Measurements from ENCODE around the gene TMEM214.

Gene TMEM214

DNA sequence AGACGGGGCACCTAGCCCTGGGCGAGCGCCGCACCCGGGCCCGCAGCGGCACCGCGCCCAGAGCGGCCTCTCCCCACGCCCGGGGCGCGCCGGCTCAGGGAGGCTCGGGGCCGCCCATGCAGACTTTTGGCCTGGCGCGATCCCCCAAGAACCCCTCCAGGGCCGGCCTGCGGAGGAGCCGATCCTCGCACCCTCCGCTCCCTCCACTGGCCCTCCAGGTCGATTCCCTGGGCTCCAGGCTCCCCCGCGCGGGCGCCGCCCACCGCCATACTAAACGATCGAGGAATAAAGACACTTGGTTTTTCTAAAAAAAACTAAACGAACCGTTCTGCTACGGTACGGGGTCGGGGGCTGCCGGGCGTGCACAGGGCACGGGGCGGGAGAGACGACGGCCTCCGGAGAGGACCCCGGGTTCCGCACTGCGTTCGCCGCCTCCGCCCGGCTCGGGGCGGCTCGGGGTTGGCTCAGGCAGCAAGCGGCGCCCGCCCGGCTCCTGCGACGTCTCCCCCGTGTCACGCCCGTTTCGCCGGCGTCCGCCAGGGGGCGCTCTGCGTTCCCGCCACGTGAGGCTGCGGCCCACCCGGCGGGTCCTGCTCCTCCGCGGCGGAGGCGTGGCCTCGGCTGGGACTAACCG is 53.4 kb downstream of the TMEM214 start:
- peak; percentile 90 for DNase-seq

GRCh38 chr2:27086724-27087593 is 54.2 kb downstream of the TMEM214 start, which contains the start of gene KHK:
Gene KHK (plus strand): TSS chr2:27086772. CDS start chr2:27087260, 488 bp downstream.
- peak; percentile 66 for DNase-seq

DNA sequence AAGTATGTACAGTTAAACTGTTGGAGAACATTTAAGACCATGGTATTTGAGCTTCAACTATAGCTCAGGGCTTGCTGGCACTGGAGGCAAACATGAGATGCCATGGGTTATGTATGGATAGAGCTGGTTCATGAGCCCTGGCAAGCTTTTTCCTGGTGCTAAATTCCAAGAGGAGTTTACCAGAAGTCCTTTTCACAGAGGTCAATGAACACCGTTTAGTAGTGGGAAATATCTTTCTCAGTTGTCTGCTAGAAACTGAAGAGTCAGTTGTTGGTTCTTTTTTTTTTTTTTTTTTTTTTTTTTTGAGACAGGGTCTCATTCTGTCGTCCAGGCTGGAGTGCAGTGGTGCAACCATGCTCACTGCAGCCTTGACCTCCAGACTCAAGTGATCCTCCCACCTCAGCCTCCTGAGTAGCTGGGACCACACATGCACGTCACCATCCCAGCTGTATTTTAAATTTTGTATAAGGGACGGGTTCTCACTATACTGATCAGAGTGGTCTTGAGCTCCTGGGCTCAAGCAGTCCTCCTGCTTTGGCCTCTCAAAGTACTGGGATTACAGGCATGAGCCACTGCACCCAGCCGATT is 55.2 kb downstream of the TMEM214 start:
- no peak for DNase-seq

DNA sequence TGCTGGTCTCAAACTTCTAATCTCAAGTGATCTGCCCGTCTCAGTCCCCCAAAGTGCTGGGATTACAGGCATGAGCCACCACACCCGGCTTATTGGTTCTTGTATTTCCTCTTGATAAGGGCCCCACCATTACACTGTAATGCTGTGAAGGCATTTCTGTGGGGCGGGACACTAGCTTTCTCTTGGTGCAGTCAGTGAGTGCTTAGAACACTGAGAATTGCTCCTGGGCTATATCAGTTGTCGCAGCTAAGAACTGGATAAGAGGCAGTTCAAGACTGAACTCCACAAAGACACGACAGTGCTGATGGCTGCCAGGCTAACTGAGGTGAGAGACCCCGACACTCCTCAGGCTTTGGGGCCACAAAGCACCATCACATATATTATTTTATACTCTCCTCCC is 55.9 kb downstream of the TMEM214 start:
- no peak for DNase-seq

- no peak for DNase-seq
Observed at GRCh38 chr2:27089111-27089954, 56.6 kb downstream of the TMEM214 start.
